WTC11 (cell line): Measurements from ENCODE around the gene NARS2.

Experiments
- CBFB ChIP-seq: sonication (generic); formaldehyde crosslinking; IDR thresholded peaks from 2 replicates; pipeline ENCODE4 v1.8.1; 2022; ENCODE audit warnings: mild to moderate bottlenecking, low read depth, missing genetic modification reagents
- ESRRA ChIP-seq: sonication (generic); formaldehyde crosslinking; IDR thresholded peaks from 2 replicates; pipeline ENCODE4 v1.8.1; 2022; ENCODE audit warnings: mild to moderate bottlenecking, missing genetic modification reagents, borderline replicate concordance
- NR2C2 ChIP-seq: sonication (generic); formaldehyde crosslinking; IDR thresholded peaks from 2 replicates; pipeline ENCODE4 v1.8.0; 2022; ENCODE audit warnings: mild to moderate bottlenecking, missing genetic modification reagents
- SP1 ChIP-seq: sonication (generic); formaldehyde crosslinking; conservative IDR thresholded peaks from 2 replicates; pipeline ENCODE4 v1.8.1; 2022; ENCODE audit warnings: missing genetic modification reagents
- TF ChIP-seq, protein P1 (sequence below): sonication (generic); formaldehyde crosslinking; IDR thresholded peaks from 2 replicates; pipeline ENCODE4 v1.8.0; 2022; ENCODE audit warnings: mild to moderate bottlenecking, missing genetic modification reagents

DNA sequence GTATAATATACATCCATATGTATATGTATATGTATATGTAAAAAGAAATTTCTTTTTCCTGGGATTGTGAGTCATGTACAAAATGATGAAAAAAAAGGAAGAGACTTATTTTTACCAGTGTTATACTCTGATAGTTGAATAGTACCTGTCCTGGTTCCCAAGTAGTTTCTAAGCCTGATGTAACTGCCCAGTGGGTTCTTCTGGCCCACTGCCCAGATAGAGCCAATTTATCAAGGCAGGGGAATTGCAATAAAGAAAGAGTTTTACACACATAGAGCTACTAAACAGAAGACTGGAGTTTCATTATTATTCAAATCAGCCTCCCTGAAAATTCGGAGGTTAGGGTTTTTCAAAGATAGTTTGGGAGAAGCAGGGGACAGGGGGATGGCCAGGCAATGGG lies 29.1 kb upstream of the NARS2 start:
- TF ChIP-seq CBFB (CRISPR knock-in tag) (no peak), NR2C2 (no peak), ESRRA (CRISPR knock-in tag) (no peak), SP1 (CRISPR knock-in tag) (no peak)
- TF ChIP-seq, protein P1, sequence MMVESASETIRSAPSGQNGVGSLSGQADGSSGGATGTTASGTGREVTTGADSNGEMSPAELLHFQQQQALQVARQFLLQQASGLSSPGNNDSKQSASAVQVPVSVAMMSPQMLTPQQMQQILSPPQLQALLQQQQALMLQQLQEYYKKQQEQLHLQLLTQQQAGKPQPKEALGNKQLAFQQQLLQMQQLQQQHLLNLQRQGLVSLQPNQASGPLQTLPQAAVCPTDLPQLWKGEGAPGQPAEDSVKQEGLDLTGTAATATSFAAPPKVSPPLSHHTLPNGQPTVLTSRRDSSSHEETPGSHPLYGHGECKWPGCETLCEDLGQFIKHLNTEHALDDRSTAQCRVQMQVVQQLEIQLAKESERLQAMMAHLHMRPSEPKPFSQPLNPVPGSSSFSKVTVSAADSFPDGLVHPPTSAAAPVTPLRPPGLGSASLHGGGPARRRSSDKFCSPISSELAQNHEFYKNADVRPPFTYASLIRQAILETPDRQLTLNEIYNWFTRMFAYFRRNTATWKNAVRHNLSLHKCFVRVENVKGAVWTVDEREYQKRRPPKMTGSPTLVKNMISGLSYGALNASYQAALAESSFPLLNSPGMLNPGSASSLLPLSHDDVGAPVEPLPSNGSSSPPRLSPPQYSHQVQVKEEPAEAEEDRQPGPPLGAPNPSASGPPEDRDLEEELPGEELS (CRISPR knock-in tag): no peak
